K562 (cell line): ENCODE data around the gene NXPH4. TPM values are rescaled to one million over a fixed set of nuclear protein-coding genes. Genes with fewer than 3 reads are reported as not detected.

ENCODE experiments used
- CEBPB ChIP-seq: fragments of 450-650 bp; IDR thresholded peaks from 2 replicates; pipeline ENCODE4 v1.6.1; 2016; ENCODE audit warnings: missing genetic modification characterization, missing compliant biosample characterization
- ETS2 ChIP-seq: IDR thresholded peaks from 2 replicates; pipeline ENCODE4 v1.6.1; 2016; ENCODE audit warnings: borderline replicate concordance, missing genetic modification characterization, mild to moderate bottlenecking, moderate library complexity, missing compliant biosample characterization; ENCODE audit not compliant: poor library complexity, severe bottlenecking
- GATAD2B ChIP-seq: fragments of 450-650 bp; IDR thresholded peaks from 2 replicates; pipeline ENCODE4 v1.6.1; 2017; ENCODE audit warnings: mild to moderate bottlenecking, borderline replicate concordance
- TBL1XR1 ChIP-seq, 2 experiments: IDR thresholded peaks; 2 replicates each; pipeline ENCODE4 v1.6.1; 2012; ENCODE audit warnings: improper control_type of control experiment in 2 of 2, low read length in 2 of 2, mild to moderate bottlenecking in 1 of 2
- ZNF232 ChIP-seq: sonication (generic); formaldehyde crosslinking; IDR thresholded peaks from 2 replicates; pipeline ENCODE4 v1.8.0; 2022; ENCODE audit warnings: mild to moderate bottlenecking, missing genetic modification reagents
- ZNF253 ChIP-seq: fragments of 250-450 bp; sonication (Bioruptor Pico); conservative IDR thresholded peaks from 2 replicates; pipeline ENCODE4 v1.6.1; 2021; ENCODE audit warnings: mild to moderate bottlenecking
- polyA plus RNA-seq, 8 experiments: library from polyadenylated mRNA; depleted of rRNA in 4 of 8; stranded (reverse) in 5 of 8; unstranded in 3 of 8; fragments of >200 nt; fragmentation: Nextera tagmentation in 2 of 8; fragmentation: Illumina TruSeq in 1 of 8; extraction: Ambion mirVana in 2 of 8; extraction: Trizol in 1 of 8; gene quantifications; 2 replicates each; pipeline versions ENCODE4 v1.2.1 to v1.2.3, GENCODE V29; 2011 to 2014; ENCODE audit warnings: inconsistent platforms in 1 of 8, missing spikeins in 1 of 8
- total RNA-seq, 7 experiments: library from RNA; depleted of rRNA in 6 of 7; stranded (reverse); fragments of >200 nt in 6 of 7; fragmentation: Illumina TruSeq in 2 of 7; extraction: Trizol in 2 of 7; gene quantifications; 2 replicates each; pipeline versions ENCODE4 v1.2.1 to v1.2.3, GENCODE V29; 2011 to 2021; ENCODE audit warnings: low replicate concordance in 1 of 7
- TF ChIP-seq, protein P1 (sequence below), 2 experiments: fragments of 450-650 bp in 1 of 2; sonication (generic) in 1 of 2; formaldehyde crosslinking in 1 of 2; IDR thresholded peaks; 2 replicates each; pipeline versions ENCODE4 v1.7.1 to v1.9.0; 2016 to 2022; ENCODE audit warnings: inconsistent platforms in 1 of 2, mild to moderate bottlenecking in 1 of 2, missing genetic modification reagents in 1 of 2
- TF ChIP-seq, protein P2 (sequence below), 2 experiments: fragments of 450-650 bp; formaldehyde crosslinking in 1 of 2; IDR thresholded peaks; 2 replicates each; pipeline versions ENCODE4 v1.4.0 to v1.6.1; 2014 to 2020; ENCODE audit warnings: mild to moderate bottlenecking in 2 of 2, borderline replicate concordance in 1 of 2, low read depth in 1 of 2

Gene NXPH4
- total and polyA plus RNA-seq, 9 of the 15 experiments (the other 6 are each of a cell fraction or from before 2014, with no cell fraction given), result 0.49 to 2.7 (median 1.1) TPM; not detected in 4

DNA sequence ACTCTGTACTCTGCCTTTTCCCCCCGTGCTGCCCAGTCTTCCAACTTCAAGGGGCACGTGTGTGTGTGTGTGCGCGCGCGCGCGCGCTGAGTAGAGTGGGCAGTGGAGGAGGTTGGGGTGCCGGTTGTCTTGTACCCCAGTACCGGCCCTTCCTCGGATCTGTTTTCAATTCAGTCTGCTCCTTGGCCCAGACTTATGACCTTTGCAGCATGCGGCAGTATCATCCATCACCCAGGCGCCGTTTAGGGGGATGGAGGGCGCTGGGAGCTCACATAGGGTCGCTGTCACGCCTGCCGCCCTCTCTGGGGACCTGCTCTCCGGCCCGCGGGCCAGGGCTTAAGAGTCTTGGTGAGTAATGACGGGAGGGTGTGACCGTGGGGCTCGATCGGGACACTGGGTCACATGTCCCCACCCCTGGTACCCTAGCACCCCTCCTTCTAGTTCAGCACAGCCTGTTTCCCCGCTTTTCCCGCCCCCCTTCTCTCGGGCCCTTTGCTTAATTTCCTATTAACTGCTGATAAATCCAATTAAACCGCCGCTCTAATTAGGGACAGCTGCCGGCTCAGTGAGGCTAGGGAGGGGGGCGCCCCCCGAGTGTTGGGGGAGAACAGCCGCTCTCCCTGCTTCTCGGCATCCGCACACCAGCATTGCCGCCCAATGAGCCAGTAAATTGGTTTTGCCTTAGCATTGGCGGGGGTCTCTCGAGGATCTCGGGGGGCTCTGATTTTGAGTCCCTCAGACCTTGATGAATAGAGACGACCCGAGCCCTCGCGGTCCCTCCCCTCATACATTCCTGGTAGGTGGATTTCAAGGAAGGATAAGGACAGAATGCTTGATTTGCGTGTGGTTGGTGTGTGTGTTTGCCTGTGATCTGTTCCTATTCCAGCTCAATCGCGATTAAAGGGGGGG is 25.1 kb downstream of the NXPH4 start (continued):
- TF ChIP-seq, protein P1, sequence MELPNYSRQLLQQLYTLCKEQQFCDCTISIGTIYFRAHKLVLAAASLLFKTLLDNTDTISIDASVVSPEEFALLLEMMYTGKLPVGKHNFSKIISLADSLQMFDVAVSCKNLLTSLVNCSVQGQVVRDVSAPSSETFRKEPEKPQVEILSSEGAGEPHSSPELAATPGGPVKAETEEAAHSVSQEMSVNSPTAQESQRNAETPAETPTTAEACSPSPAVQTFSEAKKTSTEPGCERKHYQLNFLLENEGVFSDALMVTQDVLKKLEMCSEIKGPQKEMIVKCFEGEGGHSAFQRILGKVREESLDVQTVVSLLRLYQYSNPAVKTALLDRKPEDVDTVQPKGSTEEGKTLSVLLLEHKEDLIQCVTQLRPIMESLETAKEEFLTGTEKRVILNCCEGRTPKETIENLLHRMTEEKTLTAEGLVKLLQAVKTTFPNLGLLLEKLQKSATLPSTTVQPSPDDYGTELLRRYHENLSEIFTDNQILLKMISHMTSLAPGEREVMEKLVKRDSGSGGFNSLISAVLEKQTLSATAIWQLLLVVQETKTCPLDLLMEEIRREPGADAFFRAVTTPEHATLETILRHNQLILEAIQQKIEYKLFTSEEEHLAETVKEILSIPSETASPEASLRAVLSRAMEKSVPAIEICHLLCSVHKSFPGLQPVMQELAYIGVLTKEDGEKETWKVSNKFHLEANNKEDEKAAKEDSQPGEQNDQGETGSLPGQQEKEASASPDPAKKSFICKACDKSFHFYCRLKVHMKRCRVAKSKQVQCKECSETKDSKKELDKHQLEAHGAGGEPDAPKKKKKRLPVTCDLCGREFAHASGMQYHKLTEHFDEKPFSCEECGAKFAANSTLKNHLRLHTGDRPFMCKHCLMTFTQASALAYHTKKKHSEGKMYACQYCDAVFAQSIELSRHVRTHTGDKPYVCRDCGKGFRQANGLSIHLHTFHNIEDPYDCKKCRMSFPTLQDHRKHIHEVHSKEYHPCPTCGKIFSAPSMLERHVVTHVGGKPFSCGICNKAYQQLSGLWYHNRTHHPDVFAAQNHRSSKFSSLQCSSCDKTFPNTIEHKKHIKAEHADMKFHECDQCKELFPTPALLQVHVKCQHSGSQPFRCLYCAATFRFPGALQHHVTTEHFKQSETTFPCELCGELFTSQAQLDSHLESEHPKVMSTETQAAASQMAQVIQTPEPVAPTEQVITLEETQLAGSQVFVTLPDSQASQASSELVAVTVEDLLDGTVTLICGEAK (IDR thresholded peaks at IDR 0.05), result no peak
- TF ChIP-seq, protein P1 (CRISPR knock-in tag; IDR thresholded peaks at IDR 0.05), result no peak
- TF ChIP-seq ZNF232 (CRISPR knock-in tag) (no peak), CEBPB (tag) (no peak), ZNF253 (CRISPR knock-in tag) (no peak), ETS2 (tag) (peak; percentile 37), TBL1XR1 (IDR thresholded peaks at IDR 0.05; ENCODE audit: low read length in 2 of 2) (no peak), GATAD2B (no peak)
- TF ChIP-seq, protein P2, sequence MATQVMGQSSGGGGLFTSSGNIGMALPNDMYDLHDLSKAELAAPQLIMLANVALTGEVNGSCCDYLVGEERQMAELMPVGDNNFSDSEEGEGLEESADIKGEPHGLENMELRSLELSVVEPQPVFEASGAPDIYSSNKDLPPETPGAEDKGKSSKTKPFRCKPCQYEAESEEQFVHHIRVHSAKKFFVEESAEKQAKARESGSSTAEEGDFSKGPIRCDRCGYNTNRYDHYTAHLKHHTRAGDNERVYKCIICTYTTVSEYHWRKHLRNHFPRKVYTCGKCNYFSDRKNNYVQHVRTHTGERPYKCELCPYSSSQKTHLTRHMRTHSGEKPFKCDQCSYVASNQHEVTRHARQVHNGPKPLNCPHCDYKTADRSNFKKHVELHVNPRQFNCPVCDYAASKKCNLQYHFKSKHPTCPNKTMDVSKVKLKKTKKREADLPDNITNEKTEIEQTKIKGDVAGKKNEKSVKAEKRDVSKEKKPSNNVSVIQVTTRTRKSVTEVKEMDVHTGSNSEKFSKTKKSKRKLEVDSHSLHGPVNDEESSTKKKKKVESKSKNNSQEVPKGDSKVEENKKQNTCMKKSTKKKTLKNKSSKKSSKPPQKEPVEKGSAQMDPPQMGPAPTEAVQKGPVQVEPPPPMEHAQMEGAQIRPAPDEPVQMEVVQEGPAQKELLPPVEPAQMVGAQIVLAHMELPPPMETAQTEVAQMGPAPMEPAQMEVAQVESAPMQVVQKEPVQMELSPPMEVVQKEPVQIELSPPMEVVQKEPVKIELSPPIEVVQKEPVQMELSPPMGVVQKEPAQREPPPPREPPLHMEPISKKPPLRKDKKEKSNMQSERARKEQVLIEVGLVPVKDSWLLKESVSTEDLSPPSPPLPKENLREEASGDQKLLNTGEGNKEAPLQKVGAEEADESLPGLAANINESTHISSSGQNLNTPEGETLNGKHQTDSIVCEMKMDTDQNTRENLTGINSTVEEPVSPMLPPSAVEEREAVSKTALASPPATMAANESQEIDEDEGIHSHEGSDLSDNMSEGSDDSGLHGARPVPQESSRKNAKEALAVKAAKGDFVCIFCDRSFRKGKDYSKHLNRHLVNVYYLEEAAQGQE (IDR thresholded peaks at IDR 0.05; ENCODE audit: borderline replicate concordance), result no peak
- TF ChIP-seq, protein P2 (CRISPR knock-in tag; IDR thresholded peaks at IDR 0.05; ENCODE audit: low read depth), result no peak
